Activated naive CD4-positive, alpha-beta T cell treated with anti-CD3 and anti-CD28 coated beads, Interleukin-2, amount 50 U/mL, for 24 hours (primary cell): ENCODE measurements around the gene PLCB4.

ENCODE experiments used
- H3K27ac Mint-ChIP-seq: one replicate; pipeline ENCODE4 v1.8.0; 2021; ENCODE audit warnings: mild to moderate bottlenecking, mixed read lengths
- H3K27me3 Mint-ChIP-seq: one replicate; pipeline ENCODE4 v1.8.0; 2021; ENCODE audit warnings: mixed read lengths
- H3K36me3 Mint-ChIP-seq: one replicate; pipeline ENCODE4 v1.8.0; 2021; ENCODE audit warnings: mixed read lengths
- H3K4me1 Mint-ChIP-seq: one replicate; pipeline ENCODE4 v1.8.0; 2021; ENCODE audit warnings: mixed read lengths
- H3K4me3 Mint-ChIP-seq: one replicate; pipeline ENCODE4 v1.8.0; 2021; ENCODE audit warnings: mild to moderate bottlenecking, mixed read lengths
- H3K9me3 Mint-ChIP-seq: one replicate; pipeline ENCODE4 v1.8.0; 2021; ENCODE audit warnings: mixed read lengths

Gene PLCB4

GRCh38 chr20:9331707-9332435, 263.0 kb downstream of the PLCB4 start:
- no peaks in the 10 kb centered on the region for H3K36me3 Mint-ChIP-seq
- no peaks in the 10 kb centered on the region for H3K9me3 Mint-ChIP-seq
- no peaks in the 10 kb centered on the region for H3K4me1 Mint-ChIP-seq
- H3K4me3 Mint-ChIP-seq, result no peak overlapping the region
- no peaks in the 10 kb centered on the region for H3K27me3 Mint-ChIP-seq
- H3K27ac Mint-ChIP-seq, result no peak overlapping the region

GRCh38 chr20:9332791-9333479, 264.0 kb downstream of the PLCB4 start:
- Mint-ChIP-seq H3K4me1 (no peaks in the 10 kb centered on the region), H3K27ac (no peak overlapping the region), H3K27me3 (no peaks in the 10 kb centered on the region), H3K4me3 (no peak overlapping the region), H3K9me3 (no peaks in the 10 kb centered on the region), H3K36me3 (no peaks in the 10 kb centered on the region)

GRCh38 chr20:9334866-9335265, 266.0 kb downstream of the PLCB4 start:
- Mint-ChIP-seq H3K4me3 (no peak overlapping the region), H3K9me3 (no peaks in the 10 kb centered on the region), H3K27me3 (no peaks in the 10 kb centered on the region), H3K36me3 (no peaks in the 10 kb centered on the region), H3K4me1 (no peaks in the 10 kb centered on the region), H3K27ac (no peak overlapping the region)

- Mint-ChIP-seq H3K4me1 (no peaks in the 10 kb centered on the region), H3K27ac (no peak overlapping the region), H3K9me3 (no peaks in the 10 kb centered on the region), H3K36me3 (no peaks in the 10 kb centered on the region), H3K4me3 (no peak overlapping the region), H3K27me3 (no peaks in the 10 kb centered on the region)
Measured at GRCh38 chr20:9338101-9338500, 269.2 kb downstream of the PLCB4 start.

GRCh38 chr20:9339708-9340107, 270.8 kb downstream of the PLCB4 start:
- H3K27ac Mint-ChIP-seq, result no peak overlapping the region
- no peaks in the 10 kb centered on the region for H3K4me1 Mint-ChIP-seq
- H3K4me3 Mint-ChIP-seq, result no peak overlapping the region
- H3K27me3 Mint-ChIP-seq, result no peaks in the 10 kb centered on the region
- H3K9me3 Mint-ChIP-seq, result no peaks in the 10 kb centered on the region
- H3K36me3 Mint-ChIP-seq, result no peaks in the 10 kb centered on the region

- Mint-ChIP-seq H3K27me3 (no peaks in the 10 kb centered on the region), H3K27ac (no peak overlapping the region), H3K36me3 (no peaks in the 10 kb centered on the region), H3K9me3 (no peaks in the 10 kb centered on the region), H3K4me1 (no peaks in the 10 kb centered on the region), H3K4me3 (no peak overlapping the region)
Measured at GRCh38 chr20:9342651-9343050, 273.8 kb downstream of the PLCB4 start.

- no peak overlapping the region for H3K27ac Mint-ChIP-seq
- H3K27me3 Mint-ChIP-seq, result no peaks in the 10 kb centered on the region
- H3K9me3 Mint-ChIP-seq, result no peaks in the 10 kb centered on the region
- no peaks in the 10 kb centered on the region for H3K36me3 Mint-ChIP-seq
- no peak overlapping the region for H3K4me3 Mint-ChIP-seq
- H3K4me1 Mint-ChIP-seq, result no peaks in the 10 kb centered on the region
Measured at GRCh38 chr20:9344083-9344920, 275.4 kb downstream of the PLCB4 start.

GRCh38 chr20:9348316-9348715, 279.4 kb downstream of the PLCB4 start:
- no peaks in the 10 kb centered on the region for H3K9me3 Mint-ChIP-seq
- no peaks in the 10 kb centered on the region for H3K36me3 Mint-ChIP-seq
- H3K27ac Mint-ChIP-seq, result no peak overlapping the region
- H3K4me3 Mint-ChIP-seq, result no peak overlapping the region
- no peaks in the 10 kb centered on the region for H3K27me3 Mint-ChIP-seq
- H3K4me1 Mint-ChIP-seq, result no peaks in the 10 kb centered on the region

- no peak overlapping the region for H3K27ac Mint-ChIP-seq
- H3K4me3 Mint-ChIP-seq, result no peak overlapping the region
- H3K27me3 Mint-ChIP-seq, result no peaks in the 10 kb centered on the region
- no peaks in the 10 kb centered on the region for H3K36me3 Mint-ChIP-seq
- no peaks in the 10 kb centered on the region for H3K9me3 Mint-ChIP-seq
- H3K4me1 Mint-ChIP-seq, result no peaks in the 10 kb centered on the region
Measured at GRCh38 chr20:9348747-9349146, 279.9 kb downstream of the PLCB4 start.

GRCh38 chr20:9349249-9349648, 280.4 kb downstream of the PLCB4 start:
- Mint-ChIP-seq H3K9me3 (no peaks in the 10 kb centered on the region), H3K4me3 (no peak overlapping the region), H3K4me1 (no peaks in the 10 kb centered on the region), H3K36me3 (no peaks in the 10 kb centered on the region), H3K27me3 (no peaks in the 10 kb centered on the region), H3K27ac (no peak overlapping the region)

GRCh38 chr20:9352739-9353138, 283.9 kb downstream of the PLCB4 start:
- H3K36me3 Mint-ChIP-seq, result no peaks in the 10 kb centered on the region
- no peaks in the 10 kb centered on the region for H3K9me3 Mint-ChIP-seq
- H3K27me3 Mint-ChIP-seq, result no peaks in the 10 kb centered on the region
- no peaks in the 10 kb centered on the region for H3K4me1 Mint-ChIP-seq
- H3K4me3 Mint-ChIP-seq, result no peak overlapping the region
- no peak overlapping the region for H3K27ac Mint-ChIP-seq

GRCh38 chr20:9353180-9353915, 284.5 kb downstream of the PLCB4 start:
- Mint-ChIP-seq H3K27ac (no peak overlapping the region), H3K4me1 (no peaks in the 10 kb centered on the region), H3K27me3 (no peaks in the 10 kb centered on the region), H3K9me3 (no peaks in the 10 kb centered on the region), H3K36me3 (no peaks in the 10 kb centered on the region), H3K4me3 (no peak overlapping the region)

GRCh38 chr20:9353916-9354276, 285.0 kb downstream of the PLCB4 start:
- H3K27me3 Mint-ChIP-seq, result no peaks in the 10 kb centered on the region
- H3K4me1 Mint-ChIP-seq, result no peaks in the 10 kb centered on the region
- no peaks in the 10 kb centered on the region for H3K36me3 Mint-ChIP-seq
- H3K27ac Mint-ChIP-seq, result no peak overlapping the region
- H3K9me3 Mint-ChIP-seq, result no peaks in the 10 kb centered on the region
- H3K4me3 Mint-ChIP-seq, result no peak overlapping the region

GRCh38 chr20:9354579-9354978, 285.7 kb downstream of the PLCB4 start:
- Mint-ChIP-seq H3K27me3 (no peaks in the 10 kb centered on the region), H3K4me3 (no peak overlapping the region), H3K9me3 (no peaks in the 10 kb centered on the region), H3K36me3 (no peaks in the 10 kb centered on the region), H3K27ac (no peak overlapping the region), H3K4me1 (no peaks in the 10 kb centered on the region)

- H3K4me1 Mint-ChIP-seq, result no peaks in the 10 kb centered on the region
- H3K4me3 Mint-ChIP-seq, result no peak overlapping the region
Measured at GRCh38 chr20:9358001-9358400, 289.1 kb downstream of the PLCB4 start.

More at GRCh38 chr20:9358001-9358400, 289.1 kb downstream of the PLCB4 start:
- no peaks in the 10 kb centered on the region for H3K36me3 Mint-ChIP-seq
- no peak overlapping the region for H3K27ac Mint-ChIP-seq
- H3K27me3 Mint-ChIP-seq, result no peaks in the 10 kb centered on the region
- H3K9me3 Mint-ChIP-seq, result no peaks in the 10 kb centered on the region
